Neural progenitor cell (in vitro differentiated cells): ENCODE data around the gene AARS2.

ENCODE experiments used
- EZH2 ChIP-seq: fragments of 200-600 bp; sonication (generic); IDR thresholded peaks from 2 replicates; pipeline ENCODE4 v1.6.1; 2017; ENCODE audit warnings: antibody characterized with exemption, mild to moderate bottlenecking, moderate library complexity
- EZH2phosphoT487 ChIP-seq: fragments of 200-600 bp; sonication (generic); IDR thresholded peaks from 2 replicates; pipeline ENCODE4 v1.6.1; 2017; ENCODE audit warnings: antibody characterized with exemption
- TF ChIP-seq, protein P1 (sequence below): fragments of 200-600 bp; sonication (generic); IDR thresholded peaks from 2 replicates; pipeline ENCODE4 v1.5.1; 2017; ENCODE audit warnings: antibody characterized with exemption, mild to moderate bottlenecking

GRCh38 chr6:44338228-44339122 lies 25.3 kb upstream of the AARS2 start:
- TF ChIP-seq, protein P1, sequence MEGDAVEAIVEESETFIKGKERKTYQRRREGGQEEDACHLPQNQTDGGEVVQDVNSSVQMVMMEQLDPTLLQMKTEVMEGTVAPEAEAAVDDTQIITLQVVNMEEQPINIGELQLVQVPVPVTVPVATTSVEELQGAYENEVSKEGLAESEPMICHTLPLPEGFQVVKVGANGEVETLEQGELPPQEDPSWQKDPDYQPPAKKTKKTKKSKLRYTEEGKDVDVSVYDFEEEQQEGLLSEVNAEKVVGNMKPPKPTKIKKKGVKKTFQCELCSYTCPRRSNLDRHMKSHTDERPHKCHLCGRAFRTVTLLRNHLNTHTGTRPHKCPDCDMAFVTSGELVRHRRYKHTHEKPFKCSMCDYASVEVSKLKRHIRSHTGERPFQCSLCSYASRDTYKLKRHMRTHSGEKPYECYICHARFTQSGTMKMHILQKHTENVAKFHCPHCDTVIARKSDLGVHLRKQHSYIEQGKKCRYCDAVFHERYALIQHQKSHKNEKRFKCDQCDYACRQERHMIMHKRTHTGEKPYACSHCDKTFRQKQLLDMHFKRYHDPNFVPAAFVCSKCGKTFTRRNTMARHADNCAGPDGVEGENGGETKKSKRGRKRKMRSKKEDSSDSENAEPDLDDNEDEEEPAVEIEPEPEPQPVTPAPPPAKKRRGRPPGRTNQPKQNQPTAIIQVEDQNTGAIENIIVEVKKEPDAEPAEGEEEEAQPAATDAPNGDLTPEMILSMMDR: peak; percentile 86
- TF ChIP-seq EZH2 (no peak), EZH2phosphoT487 (no peak)
